GM18858 (cell line): ENCODE results near the gene KCNJ8.
"Not testable (repeated sequence)": the region's sequence is repeated elsewhere in the genome, so short reads cannot be mapped to it uniquely, and the experiment has no call there.

Experiments used
- ATAC-seq: cut with Tn5 transposase; IDR thresholded peaks from one replicate; pipeline ENCODE4 v1.9.1; 2021; ENCODE audit not compliant: unreplicated experiment

KCNJ8 gene

GRCh38 chr12:21788089-21788983, 13.8 kb upstream of the KCNJ8 start:
- ATAC-seq, result no peak

- ATAC-seq, result no peak
Measured at GRCh38 chr12:21786041-21786531, 11.6 kb upstream of the KCNJ8 start.

- ATAC-seq, result not testable (repeated sequence)
Measured at GRCh38 chr12:21782723-21783122, 8.2 kb upstream of the KCNJ8 start.

- ATAC-seq, result no peak
Measured at GRCh38 chr12:21780786-21781185, 6.3 kb upstream of the KCNJ8 start.

GRCh38 chr12:21776175-21776574, 1.7 kb upstream of the KCNJ8 start:
- ATAC-seq, result no peak

GRCh38 chr12:21775133-21775820, 771 bp upstream of the KCNJ8 start:
- no peak for ATAC-seq

- ATAC-seq, result no peak
Measured at GRCh38 chr12:21773806-21774205, 700 bp downstream of the KCNJ8 start.

- no peak for ATAC-seq
Measured at GRCh38 chr12:21773263-21773741, 1.2 kb downstream of the KCNJ8 start.

GRCh38 chr12:21771311-21771710, 3.2 kb downstream of the KCNJ8 start:
- ATAC-seq, result no peak

GRCh38 chr12:21769307-21769706, 5.2 kb downstream of the KCNJ8 start:
- ATAC-seq, result no peak

GRCh38 chr12:21766403-21766802, 8.1 kb downstream of the KCNJ8 start:
- no peak for ATAC-seq

- no peak for ATAC-seq
Measured at GRCh38 chr12:21764950-21765349, 9.6 kb downstream of the KCNJ8 start.

GRCh38 chr12:21764065-21764464, 10.4 kb downstream of the KCNJ8 start:
- no peak for ATAC-seq

GRCh38 chr12:21763531-21763930, 11.0 kb downstream of the KCNJ8 start:
- no peak for ATAC-seq

GRCh38 chr12:21759737-21760136, 14.8 kb downstream of the KCNJ8 start:
- ATAC-seq, result no peak

GRCh38 chr12:21757735-21758134, 16.8 kb downstream of the KCNJ8 start:
- ATAC-seq, result no peak

GRCh38 chr12:21756699-21757098, 17.8 kb downstream of the KCNJ8 start:
- ATAC-seq, result no peak

- no peak for ATAC-seq
Measured at GRCh38 chr12:21751517-21751916, 23.0 kb downstream of the KCNJ8 start.

- no peak for ATAC-seq
Measured at GRCh38 chr12:21745258-21745657, 29.2 kb downstream of the KCNJ8 start.

- ATAC-seq, result no peak
Measured at GRCh38 chr12:21731144-21731543, 43.4 kb downstream of the KCNJ8 start.

- ATAC-seq, result no peak
Measured at GRCh38 chr12:21725731-21726130, 48.8 kb downstream of the KCNJ8 start.
